ENCODE results near the gene F7. TPM values are rescaled to one million over a fixed set of nuclear protein-coding genes. Genes with fewer than 3 reads are reported as not detected.

The F7 gene
- total RNA-seq, 2 donors from 2014 or later: 0.20 TPM; not detected in 1

DNA sequence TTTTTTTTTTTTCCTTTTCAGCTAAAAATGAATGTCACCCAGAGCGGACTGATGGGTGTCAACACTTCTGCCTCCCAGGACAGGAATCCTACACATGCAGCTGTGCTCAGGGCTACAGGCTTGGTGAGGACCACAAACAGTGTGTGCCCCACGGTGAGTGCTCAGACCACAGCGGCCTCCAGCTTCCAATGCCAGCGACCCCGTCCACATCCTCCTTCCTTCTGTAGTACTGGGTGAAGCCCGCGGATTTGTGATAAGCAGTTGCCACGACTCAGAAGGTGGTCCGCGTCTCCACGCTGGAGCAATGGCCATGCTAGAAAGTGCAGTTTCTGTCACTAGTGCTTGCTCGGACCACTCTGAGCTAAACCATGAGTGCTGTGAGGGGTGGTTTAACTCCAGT is 58.9 kb downstream of the F7 start:
- no peaks in the 10 kb centered on the region for H3K36me3 ChIP-seq
- H3K4me1 ChIP-seq: peaks cover 0 to 5% of the 10 kb centered on the region in 2 donors
- H3K27ac ChIP-seq: no peak overlapping the region
- H3K27me3 ChIP-seq: no peaks in the 10 kb centered on the region
- TF ChIP-seq, protein P1, sequence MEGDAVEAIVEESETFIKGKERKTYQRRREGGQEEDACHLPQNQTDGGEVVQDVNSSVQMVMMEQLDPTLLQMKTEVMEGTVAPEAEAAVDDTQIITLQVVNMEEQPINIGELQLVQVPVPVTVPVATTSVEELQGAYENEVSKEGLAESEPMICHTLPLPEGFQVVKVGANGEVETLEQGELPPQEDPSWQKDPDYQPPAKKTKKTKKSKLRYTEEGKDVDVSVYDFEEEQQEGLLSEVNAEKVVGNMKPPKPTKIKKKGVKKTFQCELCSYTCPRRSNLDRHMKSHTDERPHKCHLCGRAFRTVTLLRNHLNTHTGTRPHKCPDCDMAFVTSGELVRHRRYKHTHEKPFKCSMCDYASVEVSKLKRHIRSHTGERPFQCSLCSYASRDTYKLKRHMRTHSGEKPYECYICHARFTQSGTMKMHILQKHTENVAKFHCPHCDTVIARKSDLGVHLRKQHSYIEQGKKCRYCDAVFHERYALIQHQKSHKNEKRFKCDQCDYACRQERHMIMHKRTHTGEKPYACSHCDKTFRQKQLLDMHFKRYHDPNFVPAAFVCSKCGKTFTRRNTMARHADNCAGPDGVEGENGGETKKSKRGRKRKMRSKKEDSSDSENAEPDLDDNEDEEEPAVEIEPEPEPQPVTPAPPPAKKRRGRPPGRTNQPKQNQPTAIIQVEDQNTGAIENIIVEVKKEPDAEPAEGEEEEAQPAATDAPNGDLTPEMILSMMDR (IDR thresholded peaks at IDR 0.05): no peak
- H3K9me3 ChIP-seq: no peaks in the 10 kb centered on the region
- H3K4me3 ChIP-seq: no peak overlapping the region
- no peak for DNase-seq (ENCODE audit: low spot score)

DNA sequence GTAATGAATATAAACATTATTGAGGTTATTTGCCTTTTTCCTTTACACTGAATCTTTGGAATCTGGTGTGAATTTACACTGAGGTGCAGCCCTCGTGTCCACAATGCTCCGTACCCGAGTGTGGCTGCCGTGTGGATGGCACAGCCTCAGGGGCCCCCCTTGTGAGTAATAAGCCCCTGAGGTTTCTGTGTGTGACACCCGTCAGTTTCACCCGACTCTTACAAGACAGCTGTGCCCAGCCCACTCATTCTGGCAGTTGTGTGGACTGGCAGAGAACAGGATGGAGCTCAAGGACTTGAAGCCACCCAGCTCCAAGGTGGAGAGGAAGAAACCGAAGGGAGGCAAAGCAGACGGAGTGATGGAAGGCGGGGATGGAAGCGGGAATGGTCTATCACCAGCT is 60.7 kb downstream of the F7 start:
- Histone ChIP-seq H3K4me3 (no peak overlapping the region), H3K9me3 (no peaks in the 10 kb centered on the region), H3K36me3 (peaks cover 3% of the 10 kb centered on the region), H3K27me3 (no peaks in the 10 kb centered on the region), H3K27ac (no peak overlapping the region), H3K4me1 (peaks cover 0 to 5% of the 10 kb centered on the region in 2 donors)
- DNase-seq (ENCODE audit: low spot score): no peak
- TF ChIP-seq, protein P1 (IDR thresholded peaks at IDR 0.05): no peak

DNA sequence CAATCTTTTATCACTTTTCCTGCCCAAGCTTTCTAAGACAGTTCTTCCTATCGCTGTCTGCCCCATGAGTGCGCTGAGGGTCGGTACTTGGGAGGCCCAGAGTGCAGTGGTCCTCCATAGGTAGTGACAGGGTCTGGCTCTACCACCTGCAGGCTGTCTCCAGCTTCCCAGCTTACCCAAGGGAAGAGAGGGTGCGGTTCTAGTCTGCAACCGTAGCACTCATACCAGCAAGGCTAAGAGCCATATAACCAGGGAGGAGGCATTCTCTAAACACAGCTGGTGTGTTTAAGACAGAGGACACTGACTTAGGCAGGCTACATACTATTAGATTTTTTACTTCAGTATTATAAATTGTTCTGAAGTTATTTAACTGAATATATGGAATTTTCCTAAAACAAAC is 61.1 kb downstream of the F7 start:
- no peak overlapping the region for H3K4me3 ChIP-seq
- no peaks in the 10 kb centered on the region for H3K27me3 ChIP-seq
- no peaks in the 10 kb centered on the region for H3K9me3 ChIP-seq
- peaks cover 0 to 5% of the 10 kb centered on the region in 2 donors for H3K4me1 ChIP-seq
- TF ChIP-seq, protein P1 (IDR thresholded peaks at IDR 0.05): no peak
- no peak overlapping the region for H3K27ac ChIP-seq
- peaks cover 7% of the 10 kb centered on the region for H3K36me3 ChIP-seq
- DNase-seq (ENCODE audit: low spot score): no peak

DNA sequence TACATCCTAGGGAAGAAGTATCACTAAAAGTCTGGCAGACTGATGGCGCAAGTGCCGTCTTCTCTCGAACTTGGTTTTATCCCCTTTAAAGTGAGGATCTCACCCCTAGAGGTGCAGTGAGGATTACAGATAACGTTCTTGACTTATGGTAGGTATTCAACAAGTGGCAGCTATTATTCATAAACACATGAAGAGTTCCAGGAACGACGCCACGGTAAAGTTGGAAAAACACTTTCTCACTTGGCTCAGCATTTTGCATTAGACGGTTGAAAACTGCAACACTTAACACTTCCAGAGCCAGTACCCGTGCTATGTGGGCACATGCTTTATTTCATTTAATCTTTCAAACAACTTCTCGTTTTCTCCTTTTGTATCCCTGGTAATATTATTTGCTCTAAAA is 61.6 kb downstream of the F7 start:
- H3K9me3 ChIP-seq: no peaks in the 10 kb centered on the region
- H3K27ac ChIP-seq: no peak overlapping the region
- DNase-seq (ENCODE audit: low spot score): no peak
- TF ChIP-seq, protein P1 (IDR thresholded peaks at IDR 0.05): no peak
- H3K4me3 ChIP-seq: no peak overlapping the region
- H3K4me1 ChIP-seq: peaks cover 0 to 5% of the 10 kb centered on the region in 2 donors
- H3K36me3 ChIP-seq: peaks cover 12% of the 10 kb centered on the region
- H3K27me3 ChIP-seq: no peaks in the 10 kb centered on the region

DNA sequence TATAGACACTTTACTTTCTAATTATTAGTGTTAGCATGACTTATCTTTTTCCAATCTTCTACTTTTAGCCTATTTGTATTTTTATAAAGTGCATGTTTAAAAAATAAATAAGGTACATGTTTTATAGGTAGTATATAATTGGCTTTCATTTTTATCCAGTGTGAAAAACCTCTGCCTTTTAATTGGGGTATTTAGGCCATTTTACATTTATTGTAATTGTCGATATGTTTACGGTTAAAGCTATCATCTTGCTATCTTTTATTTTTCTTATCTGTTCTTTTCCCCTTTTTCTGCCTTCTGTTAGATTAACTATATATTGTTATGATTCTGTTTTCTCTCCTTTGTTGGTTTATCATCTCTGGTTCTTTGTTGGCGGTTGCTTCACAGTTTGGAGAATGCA is 62.0 kb downstream of the F7 start:
- Histone ChIP-seq H3K9me3 (no peaks in the 10 kb centered on the region), H3K4me1 (peaks cover 0 to 5% of the 10 kb centered on the region in 2 donors), H3K27me3 (no peaks in the 10 kb centered on the region), H3K36me3 (peaks cover 16% of the 10 kb centered on the region), H3K27ac (no peak overlapping the region), H3K4me3 (no peak overlapping the region)
- no peak for DNase-seq (ENCODE audit: low spot score)
- TF ChIP-seq, protein P1 (IDR thresholded peaks at IDR 0.05): no peak

DNA sequence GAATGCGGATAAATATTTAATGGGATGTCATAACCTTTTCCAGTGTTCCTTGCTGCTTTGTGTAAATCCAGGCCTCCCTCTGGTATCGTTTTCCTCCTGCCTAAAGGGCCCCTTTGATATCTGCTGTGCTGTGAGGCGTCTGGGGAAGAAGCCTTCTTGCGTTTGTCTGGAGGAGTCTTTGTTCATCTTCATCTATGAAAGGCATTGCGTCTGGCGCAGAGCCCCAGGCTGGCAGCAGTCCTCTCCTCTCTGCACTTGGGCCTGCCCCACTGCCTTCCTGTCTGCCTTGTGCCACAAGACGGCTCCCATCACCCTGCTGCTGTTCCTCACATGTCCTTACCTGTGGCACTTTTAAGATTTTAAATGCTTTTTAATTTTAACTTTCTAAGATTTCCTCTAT is 62.6 kb downstream of the F7 start:
- Histone ChIP-seq H3K4me1 (peaks cover 0 to 1% of the 10 kb centered on the region in 2 donors), H3K36me3 (peaks cover 16% of the 10 kb centered on the region), H3K9me3 (no peaks in the 10 kb centered on the region), H3K27me3 (no peaks in the 10 kb centered on the region), H3K27ac (no peak overlapping the region), H3K4me3 (no peak overlapping the region)
- TF ChIP-seq, protein P1 (IDR thresholded peaks at IDR 0.05): no peak
- no peak for DNase-seq (ENCODE audit: low spot score)
